HG03442 (cell line): Measurements from ENCODE around the gene BLACAT1.
"Not testable (repeated sequence)": the region's sequence is repeated elsewhere in the genome, so short reads cannot be mapped to it uniquely, and the experiment has no call there.

Source experiments
- ATAC-seq: cut with Tn5 transposase; IDR thresholded peaks from one replicate; pipeline ENCODE4 v1.9.1; 2021; ENCODE audit warnings: mild to moderate bottlenecking, moderate library complexity; ENCODE audit not compliant: unreplicated experiment

The BLACAT1 gene

GRCh38 chr1:205484985-205485967, 29.4 kb upstream of the BLACAT1 start:
- ATAC-seq = no peak

GRCh38 chr1:205483372-205483771, 27.5 kb upstream of the BLACAT1 start:
- no peak for ATAC-seq

GRCh38 chr1:205482587-205482986, 26.7 kb upstream of the BLACAT1 start:
- not testable (repeated sequence) for ATAC-seq

- peak; percentile 17 for ATAC-seq
Observed at GRCh38 chr1:205481629-205482151, 25.8 kb upstream of the BLACAT1 start.

GRCh38 chr1:205481218-205481617, 25.4 kb upstream of the BLACAT1 start:
- peak; percentile 19 for ATAC-seq

- ATAC-seq = peak; percentile 63
Observed at GRCh38 chr1:205480349-205480985, 24.6 kb upstream of the BLACAT1 start.

GRCh38 chr1:205478985-205479384, 23.1 kb upstream of the BLACAT1 start:
- not testable (repeated sequence) for ATAC-seq

- no peak for ATAC-seq
Observed at GRCh38 chr1:205477759-205478247, 22.0 kb upstream of the BLACAT1 start.

- ATAC-seq = no peak
Observed at GRCh38 chr1:205477121-205477758, 21.4 kb upstream of the BLACAT1 start.

- ATAC-seq = no peak
Observed at GRCh38 chr1:205476648-205477047, 20.8 kb upstream of the BLACAT1 start.

GRCh38 chr1:205475855-205476254, 20.0 kb upstream of the BLACAT1 start:
- ATAC-seq = no peak

GRCh38 chr1:205474571-205474970, 18.7 kb upstream of the BLACAT1 start:
- no peak for ATAC-seq

- ATAC-seq = no peak
Observed at GRCh38 chr1:205473966-205474365, 18.1 kb upstream of the BLACAT1 start.

- ATAC-seq = no peak
Observed at GRCh38 chr1:205473475-205473874, 17.6 kb upstream of the BLACAT1 start.

- ATAC-seq = no peak
Observed at GRCh38 chr1:205472737-205473441, 17.0 kb upstream of the BLACAT1 start.

- ATAC-seq = no peak
Observed at GRCh38 chr1:205470131-205470530, 14.3 kb upstream of the BLACAT1 start.

GRCh38 chr1:205466595-205467220, 10.9 kb upstream of the BLACAT1 start:
- no peak for ATAC-seq

- ATAC-seq = no peak
Observed at GRCh38 chr1:205465392-205465791, 9.5 kb upstream of the BLACAT1 start.

GRCh38 chr1:205458777-205459566, 3.1 kb upstream of the BLACAT1 start:
- no peak for ATAC-seq
